Activated naive CD4-positive, alpha-beta T cell treated with Interleukin-2 at 50 U/mL for 16 hours (primary cell): ENCODE results near the gene SEC14L1.
A peak's percentile ranks its signal among the peaks of the same experiment; 100 is the strongest.

Experiments used
- DNase-seq: peaks from one replicate; pipeline ENCODE4 v3.0.0-alpha.2; 2020

Gene SEC14L1

GRCh38 chr17:77217566-77217965, 76.8 kb downstream of the SEC14L1 start:
- no peak for DNase-seq

GRCh38 chr17:77218902-77219301, 78.1 kb downstream of the SEC14L1 start:
- no peak for DNase-seq

GRCh38 chr17:77222356-77222755, 81.6 kb downstream of the SEC14L1 start:
- no peak for DNase-seq

- DNase-seq, result no peak
Measured at GRCh38 chr17:77223642-77224420, 83.1 kb downstream of the SEC14L1 start.

- DNase-seq, result no peak
Measured at GRCh38 chr17:77225265-77225664, 84.5 kb downstream of the SEC14L1 start.

GRCh38 chr17:77227461-77228240, 86.9 kb downstream of the SEC14L1 start:
- no peak for DNase-seq

GRCh38 chr17:77228241-77228752, 87.5 kb downstream of the SEC14L1 start:
- DNase-seq, result no peak

GRCh38 chr17:77228816-77229215, 88.0 kb downstream of the SEC14L1 start:
- no peak for DNase-seq

- DNase-seq, result no peak
Measured at GRCh38 chr17:77229786-77230435, 89.1 kb downstream of the SEC14L1 start.

GRCh38 chr17:77230436-77230830, 89.7 kb downstream of the SEC14L1 start:
- DNase-seq, result no peak

- DNase-seq, result no peak
Measured at GRCh38 chr17:77231076-77231871, 90.5 kb downstream of the SEC14L1 start.

- DNase-seq, result no peak
Measured at GRCh38 chr17:77233127-77233526, 92.4 kb downstream of the SEC14L1 start.

- peak; percentile 12 for DNase-seq
Measured at GRCh38 chr17:77233635-77234334, 93.0 kb downstream of the SEC14L1 start.

- no peak for DNase-seq
Measured at GRCh38 chr17:77234695-77235094, 93.9 kb downstream of the SEC14L1 start.

GRCh38 chr17:77235370-77235941, 94.7 kb downstream of the SEC14L1 start:
- peak; percentile 14 for DNase-seq

GRCh38 chr17:77237232-77238008, 96.7 kb downstream of the SEC14L1 start:
- DNase-seq, result no peak

GRCh38 chr17:77240976-77241375, 100.2 kb downstream of the SEC14L1 start:
- DNase-seq, result no peak

- DNase-seq, result no peak
Measured at GRCh38 chr17:77242118-77242851, 101.5 kb downstream of the SEC14L1 start.

- no peak for DNase-seq
Measured at GRCh38 chr17:77245162-77245926, 104.6 kb downstream of the SEC14L1 start.
